Measurements from ENCODE around the gene HORMAD2.
"Not testable (repeated sequence)": the region's sequence is repeated elsewhere in the genome, so short reads cannot be mapped to it uniquely, and the experiment has no call there.

The HORMAD2 gene

GRCh38 chr22:30059346-30060020, 20.8 kb upstream of the HORMAD2 start:
- not testable (repeated sequence) for DNase-seq

GRCh38 chr22:30061094-30061493, 19.2 kb upstream of the HORMAD2 start:
- not testable (repeated sequence) for DNase-seq

GRCh38 chr22:30062259-30062658, 18.0 kb upstream of the HORMAD2 start:
- DNase-seq = no peak

DNA sequence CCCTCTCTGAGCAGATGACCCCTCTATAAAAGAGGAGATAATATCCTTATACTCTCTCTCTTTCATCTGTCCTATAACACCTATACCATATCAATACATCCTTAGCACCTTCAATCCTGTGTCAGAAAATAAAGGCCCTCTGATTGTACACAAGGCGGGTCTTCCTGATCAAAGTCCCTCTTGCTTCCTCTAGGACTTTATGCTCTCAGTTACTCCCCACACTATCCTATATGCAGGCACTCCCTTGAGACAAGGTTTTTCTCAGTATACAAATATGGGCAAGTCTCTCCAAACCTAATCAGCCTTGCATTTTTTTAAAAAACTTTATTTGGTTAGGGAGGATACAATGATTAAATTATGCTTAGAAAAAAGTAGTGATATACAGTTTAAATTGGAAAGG, 17.3 kb upstream of the HORMAD2 start:
- no peak for DNase-seq

DNA sequence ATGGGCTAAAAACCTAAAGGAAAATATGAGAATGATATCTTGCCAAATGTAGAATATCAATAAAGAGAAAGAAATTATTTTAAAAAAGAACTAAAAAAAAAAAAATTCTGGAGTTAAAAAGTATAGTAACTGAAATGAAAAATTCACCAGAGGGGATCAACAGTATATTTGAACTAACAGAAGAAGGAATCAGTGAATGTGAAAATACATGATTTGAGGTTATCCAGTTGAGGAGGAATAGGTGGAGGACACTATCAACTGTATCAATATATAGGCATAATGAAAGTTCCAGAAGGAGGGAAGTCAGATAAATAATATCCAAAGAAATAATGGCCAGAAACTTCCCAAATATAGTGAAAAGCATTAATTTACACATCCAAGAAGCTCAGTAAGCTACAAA, 16.1 kb upstream of the HORMAD2 start:
- no peak for DNase-seq

GRCh38 chr22:30073743-30074142, 6.5 kb upstream of the HORMAD2 start:
- DNase-seq = no peak

DNA sequence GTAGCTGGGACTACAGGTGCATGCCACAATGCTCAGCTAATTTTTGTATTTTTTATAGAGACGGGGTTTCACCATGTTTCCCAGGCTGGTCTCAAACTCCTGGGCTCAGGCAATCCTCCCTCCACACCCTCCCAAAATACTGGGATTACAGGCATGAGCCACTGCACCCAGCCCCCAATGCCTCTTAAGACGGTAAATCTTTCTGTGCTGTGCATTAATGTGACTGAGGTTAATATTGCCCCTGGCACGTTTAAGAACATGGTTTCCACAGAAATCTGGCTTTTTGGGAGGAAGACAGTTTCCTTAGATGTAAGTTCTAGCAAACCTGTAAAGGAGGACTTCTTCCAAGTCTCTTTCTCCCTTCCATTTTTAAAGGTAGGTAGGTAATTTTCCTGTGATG, 6.1 kb upstream of the HORMAD2 start:
- DNase-seq = no peak

GRCh38 chr22:30074994-30075393, 5.3 kb upstream of the HORMAD2 start:
- DNase-seq = no peak

DNA sequence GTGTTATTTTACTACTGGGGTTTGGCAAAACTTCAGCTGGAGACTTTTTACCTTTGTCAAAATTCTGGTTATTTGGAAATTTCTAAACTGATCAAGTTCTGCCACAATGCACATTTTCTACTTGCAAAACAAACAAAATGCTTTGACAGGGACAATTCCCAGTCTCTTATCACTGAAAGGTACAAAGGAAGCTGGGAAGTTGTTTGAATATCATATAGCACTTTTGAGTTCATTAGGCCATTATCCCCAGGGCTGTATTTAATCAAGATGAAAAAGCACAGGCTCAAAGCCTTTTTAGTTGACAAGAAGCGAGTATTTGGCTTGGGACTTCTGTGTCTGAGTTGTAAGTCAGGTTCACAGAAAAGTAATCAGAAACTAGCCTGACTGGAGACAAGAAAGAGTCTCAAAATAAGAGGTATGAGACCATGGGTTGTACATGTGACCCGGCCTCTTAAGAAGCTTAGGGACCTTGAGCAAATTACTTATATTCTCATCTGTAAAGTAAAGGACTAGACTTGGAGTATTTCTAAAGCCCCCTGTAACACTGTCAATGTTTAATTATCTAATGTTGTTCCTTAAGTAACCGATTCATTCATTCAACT, 2.9 kb upstream of the HORMAD2 start:
- DNase-seq = no peak

GRCh38 chr22:30078320-30079311, 1.6 kb upstream of the HORMAD2 start:
- DNase-seq = no peak

DNA sequence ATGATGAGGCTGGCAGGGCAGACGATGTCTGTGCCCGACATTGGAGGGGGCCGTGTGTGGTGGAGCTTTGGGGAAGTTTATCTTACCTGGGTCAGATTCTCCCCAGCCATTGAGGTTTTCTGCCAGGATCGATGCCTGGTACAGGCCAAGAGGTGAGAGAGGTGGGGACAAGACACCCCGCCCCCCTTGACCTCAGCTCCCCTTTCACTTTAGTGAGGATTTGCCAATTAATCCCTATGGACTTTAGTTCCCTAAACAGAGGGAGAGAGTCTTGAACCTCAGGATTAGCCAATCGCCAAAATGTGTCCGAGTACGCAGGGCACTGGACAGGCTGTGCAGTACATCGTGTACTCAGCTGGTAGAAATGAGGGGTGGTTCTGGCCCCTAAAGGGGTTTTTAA, 541 bp downstream of the HORMAD2 start:
- no peak for DNase-seq

GRCh38 chr22:30086496-30086895, 6.2 kb downstream of the HORMAD2 start:
- DNase-seq = no peak

DNA sequence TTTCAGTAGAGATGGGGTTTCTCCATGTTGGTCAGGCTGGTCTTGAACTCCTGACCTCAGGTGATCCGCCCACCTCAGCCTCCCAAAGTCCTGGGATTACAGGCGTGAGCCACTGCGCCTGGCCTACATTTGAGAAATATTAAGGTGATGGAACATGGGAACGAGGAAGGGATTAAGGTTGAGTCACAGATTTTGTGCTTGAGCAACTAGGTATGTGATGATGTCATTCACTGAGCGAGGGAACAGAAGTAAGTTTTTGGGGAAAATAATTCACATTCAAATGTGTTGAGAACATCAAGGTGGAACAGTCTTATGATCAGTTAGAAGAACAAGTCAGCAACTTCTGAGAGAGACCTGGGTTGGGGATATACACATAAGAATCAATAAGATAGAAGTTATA, 6.8 kb downstream of the HORMAD2 start:
- not testable (repeated sequence) for DNase-seq

- DNase-seq = no peak
Measured at GRCh38 chr22:30087611-30088010, 7.3 kb downstream of the HORMAD2 start.

GRCh38 chr22:30088468-30088867, 8.2 kb downstream of the HORMAD2 start:
- no peak for DNase-seq

GRCh38 chr22:30089655-30089974, 9.4 kb downstream of the HORMAD2 start:
- DNase-seq = no peak

- DNase-seq = no peak
Measured at GRCh38 chr22:30092686-30093085, 12.4 kb downstream of the HORMAD2 start.

- no peak for DNase-seq
Measured at GRCh38 chr22:30094804-30095203, 14.5 kb downstream of the HORMAD2 start.

DNA sequence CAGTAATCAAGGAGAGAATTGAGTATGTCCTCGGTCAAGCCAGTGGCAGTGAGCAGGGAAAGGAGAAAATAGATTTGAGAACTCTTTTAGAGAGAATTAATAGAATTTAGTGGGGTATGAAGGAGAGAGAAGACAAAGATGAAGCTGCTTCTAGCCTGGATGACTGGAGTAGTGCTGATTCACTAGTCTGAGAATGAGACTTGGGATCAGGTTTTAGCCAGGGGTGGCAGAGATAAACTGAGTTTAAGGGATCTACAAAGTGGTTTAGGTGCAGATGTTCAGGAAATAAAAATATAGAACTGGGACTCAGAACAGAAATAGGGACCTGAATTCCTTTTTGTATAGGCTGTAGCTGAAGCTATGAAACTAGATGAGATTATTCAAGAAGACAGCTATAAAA, 17.6 kb downstream of the HORMAD2 start:
- no peak for DNase-seq

- DNase-seq = not testable (repeated sequence)
Measured at GRCh38 chr22:30100770-30101169, 20.5 kb downstream of the HORMAD2 start.

DNA sequence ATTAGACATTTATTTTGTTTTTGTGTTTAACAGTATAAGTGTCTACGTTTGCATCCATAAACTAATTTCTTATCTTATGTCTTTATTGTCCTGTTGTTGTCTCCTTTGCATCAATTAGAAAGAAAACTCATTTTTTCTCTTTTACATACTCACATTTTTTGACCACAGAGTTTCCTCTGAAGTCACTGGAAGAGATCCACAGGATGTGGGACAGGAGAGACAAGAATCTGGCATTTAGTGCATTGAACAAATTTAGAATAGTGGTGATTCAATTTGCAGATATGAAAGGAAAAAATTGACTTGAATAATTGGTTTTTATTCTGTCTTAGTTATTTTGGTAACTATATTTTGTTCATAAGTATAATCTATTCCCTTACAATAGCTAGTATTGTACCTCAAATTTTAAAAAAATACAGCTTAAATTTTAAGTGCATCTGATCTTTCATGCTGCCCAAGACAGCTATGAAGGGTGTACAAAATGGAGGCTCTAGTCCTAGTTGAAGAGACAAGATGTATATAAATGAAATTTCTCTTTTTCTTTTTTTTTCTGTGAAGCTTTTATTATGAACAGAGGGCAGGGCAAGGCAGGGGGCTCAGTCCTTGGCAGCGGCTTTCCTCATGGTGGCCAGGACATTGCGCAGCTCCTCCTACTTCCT, 24.4 kb downstream of the HORMAD2 start:
- DNase-seq = no peak

DNA sequence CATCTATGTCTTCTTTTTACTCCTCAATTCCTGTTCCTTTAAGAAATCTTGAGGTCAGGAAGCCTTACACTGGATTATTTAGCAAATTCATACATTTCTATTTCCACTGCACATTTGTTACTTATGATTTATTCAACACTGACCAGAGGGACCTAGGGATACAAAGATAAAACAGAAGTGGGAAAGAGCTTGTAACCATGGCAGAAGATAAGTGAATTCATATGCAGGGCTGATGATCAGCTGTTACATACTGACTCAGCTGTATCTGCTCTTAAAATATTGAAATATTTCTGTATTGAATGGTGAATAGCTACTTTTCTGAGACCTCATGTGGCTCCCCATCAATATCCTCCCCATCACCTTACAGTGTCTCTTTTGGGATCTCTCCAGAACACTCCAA, 25.2 kb downstream of the HORMAD2 start:
- no peak for DNase-seq

GRCh38 chr22:30113494-30113893, 33.2 kb downstream of the HORMAD2 start:
- DNase-seq = no peak
